ENCODE data around the gene PIM1.
"Not testable (repeated sequence)": the region's sequence is repeated elsewhere in the genome, so short reads cannot be mapped to it uniquely, and the experiment has no call there.

PIM1 gene

GRCh38 chr6:37171970-37172812 lies 2.2 kb downstream of the PIM1 start:
- DNase-seq = peak; percentile 54

GRCh38 chr6:37172912-37173492 lies 3.0 kb downstream of the PIM1 start:
- DNase-seq = no peak

- no peak for DNase-seq
Measured at GRCh38 chr6:37173493-37174195, 3.7 kb downstream of the PIM1 start.

DNA sequence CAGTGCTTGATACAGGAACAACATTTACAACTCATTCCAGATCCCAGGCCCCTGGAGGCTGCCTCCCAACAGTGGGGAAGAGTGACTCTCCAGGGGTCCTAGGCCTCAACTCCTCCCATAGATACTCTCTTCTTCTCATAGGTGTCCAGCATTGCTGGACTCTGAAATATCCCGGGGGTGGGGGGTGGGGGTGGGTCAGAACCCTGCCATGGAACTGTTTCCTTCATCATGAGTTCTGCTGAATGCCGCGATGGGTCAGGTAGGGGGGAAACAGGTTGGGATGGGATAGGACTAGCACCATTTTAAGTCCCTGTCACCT lies 4.2 kb downstream of the PIM1 start:
- no peak for DNase-seq

GRCh38 chr6:37174515-37175331 lies 4.8 kb downstream of the PIM1 start:
- DNase-seq = no peak

DNA sequence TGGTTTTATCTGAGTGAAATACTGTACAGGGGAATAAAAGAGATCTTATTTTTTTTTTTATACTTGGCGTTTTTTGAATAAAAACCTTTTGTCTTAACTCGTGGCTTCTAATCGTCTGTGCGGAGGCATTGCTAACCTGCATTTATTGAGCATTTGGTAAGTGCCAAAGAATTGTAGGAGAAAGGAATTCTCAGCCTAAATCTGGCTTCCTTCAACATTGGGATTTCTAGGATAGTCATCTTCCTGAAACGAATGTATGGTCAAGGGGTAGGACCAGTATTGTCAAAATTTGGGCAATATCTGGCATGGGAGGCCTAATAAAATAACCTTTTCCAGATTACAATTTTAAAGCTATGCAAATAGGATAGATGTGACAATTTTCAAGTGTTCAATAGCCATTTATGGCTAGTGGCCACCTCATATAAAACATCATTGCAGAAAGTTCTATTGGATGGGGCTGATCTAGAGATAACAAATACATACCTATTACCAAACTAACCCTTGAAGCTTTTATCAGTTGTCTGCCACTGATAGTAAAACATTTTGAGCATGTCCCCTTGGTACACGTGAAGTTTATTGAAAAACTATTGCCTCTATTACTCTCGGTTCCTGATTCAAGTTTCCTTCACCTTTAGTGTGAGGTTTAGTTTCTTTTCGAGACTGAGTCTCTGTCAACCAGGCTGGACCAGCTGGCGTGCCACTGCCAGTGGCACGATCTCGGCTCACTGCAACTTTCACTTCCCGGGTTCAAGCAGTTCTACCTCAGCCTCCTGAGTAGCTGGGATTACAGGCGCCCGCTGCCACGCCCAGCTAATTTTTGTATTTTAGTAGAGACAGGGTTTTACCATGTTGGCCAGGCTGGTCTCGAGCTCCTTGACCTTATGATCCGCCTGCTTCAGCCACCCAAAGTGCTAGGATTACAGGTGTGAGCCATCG lies 5.6 kb downstream of the PIM1 start:
- no peak for DNase-seq

- no peak for DNase-seq
Measured at GRCh38 chr6:37176268-37177076, 6.5 kb downstream of the PIM1 start.

- no peak for DNase-seq
Measured at GRCh38 chr6:37177077-37177934, 7.4 kb downstream of the PIM1 start.

DNA sequence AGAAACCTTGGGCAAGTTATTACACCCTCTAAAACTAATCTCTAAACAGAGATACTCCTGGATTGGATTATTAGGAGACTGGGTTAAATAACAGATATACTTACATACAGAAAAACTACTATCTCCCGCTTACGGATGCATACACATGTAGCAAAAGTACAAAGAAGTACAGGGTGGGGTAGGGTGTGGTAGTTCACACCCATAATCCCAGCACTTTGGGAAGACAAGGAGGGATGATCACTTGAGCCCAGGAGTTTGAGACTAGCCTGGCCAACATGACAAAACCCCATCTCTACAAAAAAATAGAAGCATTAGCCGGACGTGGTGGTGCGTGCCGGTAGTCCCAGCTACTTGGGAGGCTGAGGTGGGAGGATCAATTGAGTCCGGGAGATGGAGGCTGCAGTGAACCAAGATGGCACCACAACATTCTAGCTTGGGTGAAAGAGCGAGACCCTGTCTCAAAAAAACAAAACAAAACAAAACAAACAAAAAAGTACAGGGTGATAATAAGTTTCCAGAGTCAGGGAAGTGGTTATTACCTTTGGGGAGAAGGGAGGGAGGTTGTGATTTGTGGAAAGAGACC lies 8.1 kb downstream of the PIM1 start:
- no peak for DNase-seq

DNA sequence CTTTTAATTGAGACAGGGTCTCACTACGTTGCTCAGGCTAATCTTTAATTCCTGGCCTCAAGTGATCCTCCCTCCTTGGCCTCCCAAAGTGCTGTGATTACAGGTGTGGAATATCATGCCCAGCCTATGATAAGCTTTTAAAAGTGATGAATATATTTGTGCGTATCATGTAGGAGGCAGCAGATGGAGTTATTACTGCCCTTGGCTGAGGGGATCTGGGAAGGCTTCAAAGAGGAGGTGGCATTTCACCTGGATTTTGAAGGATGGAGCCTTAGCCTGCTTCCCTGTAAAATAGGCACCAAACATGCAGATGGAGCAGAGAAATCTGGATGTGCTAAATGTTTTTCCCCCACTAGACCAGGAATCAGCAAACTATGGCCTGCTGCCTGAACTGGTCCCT lies 10.1 kb downstream of the PIM1 start:
- no peak for DNase-seq

DNA sequence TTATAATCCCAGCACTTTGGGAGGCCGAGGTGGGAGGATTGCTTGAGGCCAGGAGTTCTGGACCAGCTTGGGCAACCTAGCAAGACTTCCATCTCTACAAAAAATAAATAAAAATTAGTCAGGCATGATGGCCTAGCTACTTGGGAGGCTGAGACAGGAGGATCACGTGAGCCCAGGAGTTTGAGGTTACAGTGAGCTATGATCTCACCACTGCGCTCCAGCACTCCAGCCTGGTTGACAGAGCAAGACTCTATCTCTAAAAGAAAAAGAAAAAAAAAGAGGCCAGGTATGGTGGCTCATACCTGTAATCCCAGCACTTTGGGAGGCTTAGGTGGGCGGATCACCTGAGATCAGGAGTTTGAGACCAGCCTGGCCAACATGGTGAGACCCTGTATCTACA lies 10.7 kb downstream of the PIM1 start:
- DNase-seq = not testable (repeated sequence)

DNA sequence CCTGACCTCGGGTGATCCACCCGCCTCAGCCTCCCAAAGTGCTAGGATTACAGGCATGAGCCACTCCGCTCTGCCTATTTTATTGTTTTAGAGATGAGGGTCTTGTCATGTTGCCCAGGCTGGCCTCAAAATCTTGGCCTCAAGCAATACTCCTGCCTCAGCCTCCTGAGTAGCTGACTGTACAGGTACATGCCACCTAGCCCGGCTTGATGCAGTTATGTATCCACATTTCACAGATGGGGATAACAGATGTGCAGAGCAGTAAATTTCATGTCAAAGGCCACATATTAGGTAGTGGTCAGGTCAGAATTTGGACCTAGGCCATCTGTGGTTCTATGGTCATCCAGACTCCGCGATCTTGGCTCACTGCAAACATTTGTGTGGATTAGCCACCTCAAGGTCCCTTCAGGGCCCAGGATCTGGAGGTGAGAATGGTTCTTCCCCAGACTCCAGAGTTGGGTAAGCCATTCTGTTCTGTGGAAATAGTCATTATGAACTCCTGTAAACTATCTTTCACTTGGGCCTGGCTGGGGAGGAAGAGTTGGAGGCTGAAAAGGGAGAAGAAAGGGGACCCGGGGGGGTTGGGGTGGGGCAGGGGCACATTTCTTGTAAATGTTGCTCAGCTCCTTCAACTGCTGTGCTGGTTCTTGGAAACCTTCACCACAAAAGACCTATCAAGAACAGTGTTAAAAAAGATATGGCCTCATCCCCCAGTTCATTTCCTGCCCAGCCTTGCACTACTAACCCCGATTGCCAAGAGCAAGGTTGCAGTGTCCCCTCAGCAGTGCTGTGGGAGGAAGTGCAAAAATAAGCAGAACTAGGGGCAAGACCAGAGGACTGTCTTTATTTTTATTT lies 13.0 kb downstream of the PIM1 start:
- DNase-seq = no peak

- not testable (repeated sequence) for DNase-seq
Measured at GRCh38 chr6:37185949-37186720, 16.2 kb downstream of the PIM1 start.

GRCh38 chr6:37187321-37188022 lies 17.5 kb downstream of the PIM1 start:
- DNase-seq = no peak

DNA sequence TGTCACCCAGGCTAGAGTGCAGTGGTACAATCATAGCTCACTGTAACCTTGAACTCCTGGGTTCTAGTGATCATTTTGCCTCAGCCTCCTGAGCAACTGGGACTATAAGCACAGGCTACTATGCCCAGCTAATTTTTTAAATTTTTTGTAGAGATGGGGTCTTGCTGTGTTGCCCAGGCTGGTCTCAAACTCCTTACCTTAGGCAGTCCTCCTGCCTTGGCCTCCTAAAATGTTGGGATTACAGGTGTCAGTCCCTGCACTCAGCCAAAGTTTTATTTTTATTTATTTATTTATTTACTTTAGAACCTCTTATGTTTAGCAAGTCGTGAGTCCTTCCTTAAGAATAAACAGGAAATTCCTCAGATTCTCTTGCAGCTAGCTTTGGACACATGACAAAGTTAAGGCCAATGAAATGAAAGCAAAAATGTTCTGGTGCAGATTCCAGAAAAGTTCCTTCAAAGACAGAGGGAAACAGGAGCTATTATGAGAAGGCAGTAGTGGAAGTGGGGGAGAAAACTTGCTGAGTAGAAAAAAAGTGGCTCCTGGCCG lies 19.1 kb downstream of the PIM1 start:
- DNase-seq = no peak

DNA sequence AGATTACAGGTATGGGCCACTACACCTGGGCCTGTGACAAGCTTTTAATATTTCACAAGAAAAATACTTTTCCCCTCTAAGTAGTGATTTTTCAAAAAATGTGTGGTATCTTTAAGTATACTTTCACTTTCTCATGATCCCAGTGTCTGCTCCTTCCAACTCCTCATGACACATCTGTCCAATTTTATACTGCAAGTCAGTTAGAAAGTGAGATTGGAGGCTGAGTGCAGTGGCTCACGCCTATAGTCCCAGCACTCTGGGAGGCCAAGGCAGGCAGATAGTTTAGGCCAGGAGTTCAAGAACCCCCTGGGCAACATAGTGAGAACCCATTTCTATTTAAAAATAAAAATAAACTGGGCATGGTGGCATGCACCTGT lies 20.2 kb downstream of the PIM1 start:
- no peak for DNase-seq

DNA sequence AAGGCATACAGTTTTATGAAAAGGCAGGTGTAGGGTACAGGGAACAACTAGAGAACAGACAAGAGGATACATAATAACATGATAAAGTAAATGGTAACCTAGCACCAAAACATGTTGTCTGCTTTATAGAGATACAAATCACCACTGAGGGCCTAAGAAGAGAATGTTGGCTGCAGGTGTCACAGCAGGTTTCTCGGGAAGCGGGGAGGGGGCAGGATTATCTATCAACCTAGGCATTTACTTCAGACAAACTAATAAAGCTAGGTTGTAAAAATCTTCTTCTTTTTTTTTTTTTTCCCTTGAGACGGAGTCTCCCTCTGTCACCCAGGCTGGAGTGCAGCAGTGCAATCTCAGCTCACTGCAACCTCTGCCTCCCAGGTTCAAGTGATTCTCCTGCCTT lies 22.7 kb downstream of the PIM1 start:
- no peak for DNase-seq
